ENCODE results near the gene KRTAP10-8. TPM values are rescaled to one million over a fixed set of nuclear protein-coding genes. Genes with fewer than 3 reads are reported as not detected.
"Not testable (repeated sequence)": the region's sequence is repeated elsewhere in the genome, so short reads cannot be mapped to it uniquely, and the experiment has no call there.

Gene KRTAP10-8
- total RNA-seq, 1 donor from 2014 or later = not detected

- intact Hi-C loops (cut with DNase I) = no loop called here
- no peak for DNase-seq (ENCODE audit: low spot score)
Observed at GRCh38 chr21:44578371-44579055, 33.4 kb upstream of the KRTAP10-8 start.

GRCh38 chr21:44579056-44579832 lies 32.6 kb upstream of the KRTAP10-8 start:
- intact Hi-C loops (cut with DNase I) = no loop called here
- no peak for DNase-seq (ENCODE audit: low spot score)

GRCh38 chr21:44579833-44580144 lies 32.1 kb upstream of the KRTAP10-8 start:
- intact Hi-C loops (cut with DNase I) = no loop called here
- DNase-seq (ENCODE audit: low spot score) = no peak

- DNase-seq (ENCODE audit: low spot score); intact Hi-C loops (cut with DNase I): not testable (repeated sequence)
Observed at GRCh38 chr21:44580231-44580821, 31.6 kb upstream of the KRTAP10-8 start, which contains the start of gene KRTAP10-5. TSS of gene KRTAP10-5 (minus strand) at chr21:44580604. CDS start at chr21:44580578, 26 bp downstream.

GRCh38 chr21:44581158-44581557 lies 30.7 kb upstream of the KRTAP10-8 start:
- DNase-seq (ENCODE audit: low spot score) = no peak
- intact Hi-C loops (cut with DNase I) = no loop called here

GRCh38 chr21:44582055-44582454 lies 29.8 kb upstream of the KRTAP10-8 start:
- DNase-seq (ENCODE audit: low spot score) = no peak
- intact Hi-C loops (cut with DNase I) = no loop called here

- no peak for DNase-seq (ENCODE audit: low spot score)
- intact Hi-C loops (cut with DNase I) = no loop called here
Observed at GRCh38 chr21:44583089-44583799, 28.6 kb upstream of the KRTAP10-8 start.

- intact Hi-C loops (cut with DNase I) = no loop called here
- no peak for DNase-seq (ENCODE audit: low spot score)
Observed at GRCh38 chr21:44583800-44584147, 28.1 kb upstream of the KRTAP10-8 start.

- DNase-seq (ENCODE audit: low spot score) = no peak
- intact Hi-C loops (cut with DNase I) = no loop called here
Observed at GRCh38 chr21:44585892-44586291, 26.0 kb upstream of the KRTAP10-8 start.

- intact Hi-C loops (cut with DNase I) = no loop called here
- DNase-seq (ENCODE audit: low spot score) = no peak
Observed at GRCh38 chr21:44589094-44589493, 22.8 kb upstream of the KRTAP10-8 start.

GRCh38 chr21:44589586-44590305 lies 22.1 kb upstream of the KRTAP10-8 start:
- DNase-seq (ENCODE audit: low spot score) = no peak
- intact Hi-C loops (cut with DNase I) = no loop called here

GRCh38 chr21:44590311-44590721 lies 21.6 kb upstream of the KRTAP10-8 start:
- intact Hi-C loops (cut with DNase I) = no loop called here
- no peak for DNase-seq (ENCODE audit: low spot score)

- DNase-seq (ENCODE audit: low spot score); intact Hi-C loops (cut with DNase I): not testable (repeated sequence)
Observed at GRCh38 chr21:44590897-44591800, 20.7 kb upstream of the KRTAP10-8 start.

GRCh38 chr21:44591801-44592130 lies 20.1 kb upstream of the KRTAP10-8 start:
- not testable (repeated sequence) for DNase-seq (ENCODE audit: low spot score)

GRCh38 chr21:44592446-44593311 lies 19.2 kb upstream of the KRTAP10-8 start, which contains the start of gene KRTAP10-6:
TSS of gene KRTAP10-6 (minus strand) at chr21:44592505. CDS start at chr21:44592484, 21 bp downstream.
- intact Hi-C loops (cut with DNase I) = no loop called here
- DNase-seq (ENCODE audit: low spot score) = no peak

More at GRCh38 chr21:44591801-44592130, 20.1 kb upstream of the KRTAP10-8 start:
- intact Hi-C loops (cut with DNase I) = not testable (repeated sequence)

- intact Hi-C loops (cut with DNase I) = no loop called here
- DNase-seq (ENCODE audit: low spot score) = no peak
Observed at GRCh38 chr21:44593598-44594405, 18.1 kb upstream of the KRTAP10-8 start.

- DNase-seq (ENCODE audit: low spot score) = no peak
- intact Hi-C loops (cut with DNase I) = no loop called here
Observed at GRCh38 chr21:44594406-44594916, 17.4 kb upstream of the KRTAP10-8 start.
